Measurements from ENCODE around the gene THOC7.

GRCh38 chr3:63878394-63879060 is 14.9 kb upstream of the THOC7 start:
- TF ChIP-seq POLR2AphosphoS5 (IDR thresholded peaks at IDR 0.05; ENCODE audit: low read depth, low read length) = no peak
- no peak for TF ChIP-seq YY1 (IDR thresholded peaks at IDR 0.05; ENCODE audit: extremely low read depth, insufficient replicate concordance, low read depth, low read length)
- TF ChIP-seq, protein P1, sequence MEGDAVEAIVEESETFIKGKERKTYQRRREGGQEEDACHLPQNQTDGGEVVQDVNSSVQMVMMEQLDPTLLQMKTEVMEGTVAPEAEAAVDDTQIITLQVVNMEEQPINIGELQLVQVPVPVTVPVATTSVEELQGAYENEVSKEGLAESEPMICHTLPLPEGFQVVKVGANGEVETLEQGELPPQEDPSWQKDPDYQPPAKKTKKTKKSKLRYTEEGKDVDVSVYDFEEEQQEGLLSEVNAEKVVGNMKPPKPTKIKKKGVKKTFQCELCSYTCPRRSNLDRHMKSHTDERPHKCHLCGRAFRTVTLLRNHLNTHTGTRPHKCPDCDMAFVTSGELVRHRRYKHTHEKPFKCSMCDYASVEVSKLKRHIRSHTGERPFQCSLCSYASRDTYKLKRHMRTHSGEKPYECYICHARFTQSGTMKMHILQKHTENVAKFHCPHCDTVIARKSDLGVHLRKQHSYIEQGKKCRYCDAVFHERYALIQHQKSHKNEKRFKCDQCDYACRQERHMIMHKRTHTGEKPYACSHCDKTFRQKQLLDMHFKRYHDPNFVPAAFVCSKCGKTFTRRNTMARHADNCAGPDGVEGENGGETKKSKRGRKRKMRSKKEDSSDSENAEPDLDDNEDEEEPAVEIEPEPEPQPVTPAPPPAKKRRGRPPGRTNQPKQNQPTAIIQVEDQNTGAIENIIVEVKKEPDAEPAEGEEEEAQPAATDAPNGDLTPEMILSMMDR (IDR thresholded peaks at IDR 0.05 in 2 of 3, conservative IDR thresholded peaks at IDR 0.05 in 1 of 3; ENCODE audit: borderline replicate concordance in 1 of 3, insufficient read depth in 1 of 3, low read depth in 2 of 3, low read length in 2 of 3) = no peak
- TF ChIP-seq RAD21 (IDR thresholded peaks at IDR 0.05; ENCODE audit: low read depth) = no peak
- no peak for TF ChIP-seq POLR2A (IDR thresholded peaks at IDR 0.05; ENCODE audit: borderline replicate concordance, extremely low read depth, insufficient read depth, insufficient read length)
- TF ChIP-seq ELF1 (IDR thresholded peaks at IDR 0.05; ENCODE audit: borderline replicate concordance, low read depth) = no peak
- no peak for TF ChIP-seq SP1 (IDR thresholded peaks at IDR 0.05; ENCODE audit: low read depth)
- TF ChIP-seq REST (IDR thresholded peaks at IDR 0.05; ENCODE audit: low read depth) = no peak

Data from HCT116 (cell line).